Measurements from ENCODE around the gene HIF1AN. TPM values are rescaled to one million over a fixed set of nuclear protein-coding genes. Genes with fewer than 3 reads are reported as not detected.

HIF1AN gene
- polyA plus RNA-seq, 4 donors, result 38.9 to 46.0 (median 45.1) TPM

DNA sequence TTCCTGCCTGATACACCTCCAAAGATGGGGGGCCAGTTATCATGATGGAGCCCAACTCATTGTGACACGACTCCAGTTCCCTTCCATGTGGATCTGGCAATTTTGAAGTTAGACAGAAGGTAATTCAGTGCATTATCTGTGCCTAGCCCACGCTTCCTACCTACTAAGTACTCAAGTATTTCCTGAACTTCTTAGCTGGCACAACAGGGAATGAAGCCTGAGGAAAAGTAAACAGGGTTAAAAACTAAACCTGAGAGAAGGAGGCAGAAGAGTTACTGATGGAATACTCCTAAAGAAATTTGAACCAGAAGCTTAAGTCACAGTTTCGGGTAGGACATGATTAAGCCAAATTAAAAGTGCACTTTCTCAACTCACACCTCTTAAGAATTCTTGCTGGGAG is 14.9 kb upstream of the HIF1AN start:
- DNase-seq (ENCODE audit: low read depth in 4 of 4, low spot score in 3 of 4), result no peak

DNA sequence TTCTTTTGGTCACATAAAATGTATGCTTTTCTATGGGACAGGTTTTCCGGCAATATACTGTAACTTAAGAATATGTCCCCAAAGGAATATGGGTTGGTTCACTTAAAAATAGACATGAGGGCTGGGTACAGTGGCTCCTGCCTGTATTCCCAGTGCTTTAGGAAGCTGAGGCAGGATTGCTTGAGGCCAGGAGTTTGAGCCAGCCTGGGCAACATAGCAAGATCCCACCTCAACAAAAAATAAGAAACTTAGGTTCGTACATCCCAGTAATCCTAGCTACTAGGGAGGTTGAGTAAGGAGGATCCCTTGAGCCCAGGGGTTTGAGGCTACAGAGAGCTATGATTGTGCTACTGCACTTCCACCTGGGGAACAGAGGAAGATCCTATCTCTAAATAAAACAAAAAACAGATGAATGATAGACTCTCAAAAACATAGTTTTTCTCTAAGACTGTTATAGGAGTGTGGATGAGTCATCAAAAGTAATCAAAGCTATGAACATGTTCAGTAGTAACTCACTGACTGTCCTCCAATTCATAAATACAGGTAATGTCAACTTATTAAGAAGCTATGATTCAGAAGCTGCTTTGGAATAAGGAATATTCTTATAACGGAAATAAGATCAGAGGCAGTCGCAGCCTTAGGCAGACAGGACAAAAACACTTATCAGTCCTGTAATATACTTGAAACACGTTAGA is 13.5 kb upstream of the HIF1AN start:
- no peak for DNase-seq (ENCODE audit: low read depth in 4 of 4, low spot score in 3 of 4)

DNA sequence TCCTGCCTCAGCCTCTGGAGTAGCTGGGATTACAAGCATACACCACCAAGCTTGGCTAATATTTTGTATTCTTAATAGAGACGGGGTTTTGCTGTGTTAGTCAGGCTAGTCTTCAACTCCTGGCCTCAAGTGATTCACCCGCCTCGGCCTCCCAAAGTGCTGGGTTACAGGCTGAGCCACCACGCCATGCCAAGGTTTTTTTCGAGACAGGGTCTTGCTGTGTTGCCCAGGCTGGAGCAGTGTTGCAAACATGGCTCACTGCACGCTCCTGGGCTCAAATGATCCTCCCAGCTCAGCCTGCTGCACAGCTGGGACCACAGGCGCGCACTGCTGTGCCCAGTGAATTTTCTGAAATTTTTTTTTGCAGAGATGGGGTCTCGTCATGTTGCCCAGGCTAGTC is 12.8 kb upstream of the HIF1AN start:
- DNase-seq (ENCODE audit: low read depth in 4 of 4, low spot score in 3 of 4), result no peak

DNA sequence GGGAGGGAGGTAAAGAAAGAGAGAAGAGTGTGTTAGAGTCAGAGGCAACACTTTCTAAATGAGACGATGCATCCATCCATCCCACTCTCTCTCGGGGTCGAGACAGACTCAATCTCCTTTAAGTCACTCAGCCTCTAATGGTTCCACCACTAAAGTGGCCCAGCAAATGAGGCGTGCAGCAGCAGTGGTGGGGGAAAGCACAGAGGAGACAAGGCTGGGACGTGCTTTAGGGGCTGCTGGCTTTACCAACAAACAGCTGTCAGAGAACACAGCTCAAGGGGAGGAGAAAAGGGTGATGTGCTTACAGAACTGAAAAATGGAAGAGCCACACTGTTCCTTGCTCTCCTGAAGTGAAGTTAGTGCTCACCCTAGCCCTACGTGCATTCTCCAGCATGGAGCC is 11.5 kb upstream of the HIF1AN start:
- DNase-seq (ENCODE audit: low read depth in 4 of 4, low spot score in 3 of 4), result no peak

DNA sequence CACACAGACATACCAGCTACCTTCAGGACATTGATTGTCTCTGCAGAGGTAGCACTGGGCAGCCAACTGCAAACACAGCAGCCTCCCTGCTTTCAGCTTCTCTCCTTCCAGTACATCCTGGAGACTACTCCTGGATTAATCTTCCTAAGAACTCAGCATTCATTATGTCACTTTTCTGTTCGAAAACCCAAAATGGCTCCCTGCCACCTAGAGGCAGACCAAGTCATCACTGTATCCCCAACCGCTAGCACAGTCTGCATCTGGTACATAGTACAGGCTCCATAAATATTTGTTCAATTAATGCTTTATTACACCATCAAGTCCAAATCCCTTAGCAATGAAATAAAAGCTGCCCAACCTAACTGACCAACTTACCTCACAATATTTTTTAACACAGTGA is 11.1 kb upstream of the HIF1AN start:
- no peak for DNase-seq (ENCODE audit: low read depth in 4 of 4, low spot score in 3 of 4)

DNA sequence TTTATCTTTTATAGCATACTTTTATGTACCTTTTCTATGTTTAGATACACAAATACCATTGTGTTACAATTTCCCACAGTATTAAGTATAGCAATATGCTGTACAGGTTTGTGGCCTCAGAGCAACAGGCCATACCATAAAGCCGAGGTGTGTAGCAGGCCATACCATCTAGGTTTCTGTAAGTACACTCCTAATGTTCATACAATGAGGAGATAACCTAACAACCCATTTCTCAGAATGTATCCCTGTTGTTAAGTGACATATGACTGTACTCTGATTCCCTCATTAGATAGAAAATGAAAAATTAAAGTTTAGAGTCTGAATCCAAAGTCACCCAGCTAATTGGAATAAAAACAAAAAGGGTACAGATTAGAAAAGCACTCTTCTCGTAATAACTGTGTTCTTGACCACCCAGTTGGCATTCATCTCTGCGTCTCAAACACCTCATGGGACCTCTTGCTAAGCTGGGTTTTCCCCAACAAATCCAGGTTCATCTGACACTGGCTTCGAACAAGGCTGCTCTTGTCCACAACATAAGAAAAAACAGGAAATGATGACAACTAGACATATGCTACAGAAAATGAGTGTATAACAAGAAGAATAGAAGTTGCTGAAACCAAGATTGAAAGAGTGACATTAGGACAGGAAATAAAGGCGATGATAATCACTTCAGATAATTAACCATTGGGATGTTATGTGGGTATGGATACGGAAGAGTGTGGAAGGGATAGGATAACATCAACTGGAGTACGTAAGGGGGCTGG is 7.4 kb upstream of the HIF1AN start:
- DNase-seq (ENCODE audit: low read depth in 4 of 4, low spot score in 3 of 4), result no peak

DNA sequence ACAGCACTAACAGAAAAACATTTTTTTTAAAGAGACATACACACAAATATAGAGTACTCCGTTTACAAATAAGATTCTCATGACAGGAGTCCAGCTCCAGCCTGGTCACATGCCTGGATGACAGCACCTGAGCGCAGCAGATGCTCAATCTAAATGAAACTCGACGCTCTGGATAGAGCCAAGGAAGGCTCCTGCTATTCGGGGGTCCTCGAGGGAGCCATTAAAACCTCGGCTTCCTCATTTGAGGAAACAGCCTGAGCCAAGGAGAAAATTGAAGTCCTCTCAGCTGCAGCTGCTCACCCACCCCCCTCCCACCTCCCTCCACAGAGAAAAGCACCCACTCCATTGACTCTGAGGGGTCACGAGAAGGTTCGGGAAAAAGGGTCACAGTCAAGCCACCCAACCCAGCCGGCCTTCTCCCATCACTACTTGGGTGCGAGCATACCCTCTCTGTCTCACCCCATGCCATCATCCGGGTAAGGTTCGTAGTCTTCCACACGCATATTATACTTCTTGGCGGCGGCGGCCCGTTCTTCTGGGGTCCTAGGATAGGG is 6.7 kb upstream of the HIF1AN start:
- peak in 1 of 4 donors; percentile 8 for DNase-seq (ENCODE audit: low read depth in 4 of 4, low spot score in 3 of 4)

DNA sequence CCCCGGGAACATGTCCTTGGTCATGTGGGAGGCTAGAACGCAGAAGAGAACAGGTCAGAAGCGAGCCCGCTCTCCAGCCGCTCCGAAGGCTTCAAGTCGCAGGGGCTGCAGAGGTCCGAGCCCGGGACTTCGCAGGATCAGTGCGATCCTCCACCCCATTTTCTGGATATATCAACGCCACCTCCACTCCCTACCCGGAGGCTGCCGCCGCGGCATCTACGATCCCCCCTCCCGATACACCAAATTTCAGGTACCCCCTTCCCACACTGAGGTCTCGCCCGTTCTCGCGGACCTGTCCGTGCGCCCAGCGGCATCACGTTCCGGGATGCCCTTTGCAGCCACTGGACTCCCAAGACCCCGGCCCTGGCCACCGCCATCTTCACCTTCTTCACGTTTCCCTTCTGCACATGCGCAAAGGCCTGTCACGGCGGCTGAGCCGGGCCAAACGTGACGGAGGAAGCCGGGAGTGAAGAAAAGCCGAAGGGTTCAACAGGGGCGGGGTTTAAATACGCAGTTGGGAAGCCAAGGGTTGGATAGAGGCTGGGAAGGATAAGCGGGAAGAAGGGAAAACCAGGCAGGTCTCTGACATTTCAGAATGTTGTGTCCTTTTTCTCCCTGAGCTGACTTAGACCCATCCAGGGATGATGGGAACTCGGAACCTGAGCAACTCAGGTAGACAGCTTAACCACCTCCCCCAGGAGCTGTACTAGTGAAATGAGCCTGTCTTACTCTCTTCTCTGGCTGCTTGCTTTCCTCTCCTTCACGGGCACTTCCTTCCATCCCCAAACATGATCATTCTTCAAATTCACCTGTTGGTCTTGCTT is 6.1 kb upstream of the HIF1AN start, which contains the start of gene NDUFB8:
Gene NDUFB8, minus strand, starts transcription at position 397 of the 824 bp plus-strand sequence. Its CDS starts 20 bp downstream, at position 377.
- DNase-seq (ENCODE audit: low read depth in 4 of 4, low spot score in 3 of 4), result peak; percentile 84 to 90 (median 87)

DNA sequence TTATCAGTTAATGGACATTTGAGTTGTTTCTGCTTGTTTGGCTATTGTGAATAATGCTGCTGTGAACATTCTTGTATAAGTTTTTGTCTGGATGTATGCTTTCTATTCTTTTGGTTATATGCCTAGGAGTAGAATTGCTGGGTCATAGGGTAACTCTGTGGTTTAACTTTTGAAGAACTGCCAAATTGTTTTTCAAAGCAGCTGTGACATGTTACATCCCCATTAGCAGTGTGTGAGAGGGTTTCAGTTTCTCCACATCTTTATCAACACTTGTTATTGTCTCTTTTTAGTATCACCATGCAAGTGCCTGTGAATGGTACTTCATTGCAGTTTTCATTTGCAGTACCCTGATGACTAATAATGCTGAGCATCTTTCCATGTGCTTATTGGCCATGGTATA is 4.0 kb upstream of the HIF1AN start:
- DNase-seq (ENCODE audit: low read depth in 4 of 4, low spot score in 3 of 4), result no peak

DNA sequence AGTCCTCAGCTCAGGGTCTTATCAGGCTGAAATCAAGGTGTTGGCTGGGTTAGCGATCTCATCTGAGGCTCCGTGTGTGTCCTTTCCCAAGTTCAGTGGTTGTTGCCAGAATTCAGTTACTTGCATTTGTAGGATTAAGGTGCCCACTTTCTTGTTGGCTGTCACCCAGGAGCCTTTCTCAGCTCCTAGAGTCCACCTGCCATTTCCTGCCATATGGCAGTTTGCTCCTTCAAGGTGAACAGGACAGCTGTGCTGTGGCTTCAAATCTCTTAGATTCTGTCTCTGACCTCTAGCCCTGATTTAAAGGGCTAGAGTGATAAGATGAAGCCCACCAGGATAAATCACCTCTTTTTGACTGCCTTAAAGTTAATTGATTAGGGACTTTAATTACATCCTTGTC is 1.0 kb upstream of the HIF1AN start:
- no peak for DNase-seq (ENCODE audit: low read depth in 4 of 4, low spot score in 3 of 4)

DNA sequence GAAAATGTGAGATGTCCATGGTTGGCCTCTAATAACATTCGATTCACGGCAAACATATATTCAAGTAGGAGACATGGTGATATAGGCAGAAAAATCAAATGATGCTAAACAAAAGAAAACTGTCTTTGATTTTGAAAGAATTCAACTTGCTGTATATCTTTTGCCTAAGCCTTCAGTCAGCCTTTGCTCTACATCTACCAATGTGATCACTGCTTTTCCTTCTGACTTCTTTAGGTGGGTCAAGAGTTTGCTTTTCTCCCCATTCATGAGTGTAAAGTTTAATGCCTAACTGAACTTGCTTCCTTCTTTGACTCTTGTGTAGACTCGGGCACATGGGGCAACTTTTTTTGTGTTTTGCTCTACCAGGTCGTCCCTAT is 417 bp upstream of the HIF1AN start:
- DNase-seq (ENCODE audit: low read depth in 4 of 4, low spot score in 3 of 4), result no peak

DNA sequence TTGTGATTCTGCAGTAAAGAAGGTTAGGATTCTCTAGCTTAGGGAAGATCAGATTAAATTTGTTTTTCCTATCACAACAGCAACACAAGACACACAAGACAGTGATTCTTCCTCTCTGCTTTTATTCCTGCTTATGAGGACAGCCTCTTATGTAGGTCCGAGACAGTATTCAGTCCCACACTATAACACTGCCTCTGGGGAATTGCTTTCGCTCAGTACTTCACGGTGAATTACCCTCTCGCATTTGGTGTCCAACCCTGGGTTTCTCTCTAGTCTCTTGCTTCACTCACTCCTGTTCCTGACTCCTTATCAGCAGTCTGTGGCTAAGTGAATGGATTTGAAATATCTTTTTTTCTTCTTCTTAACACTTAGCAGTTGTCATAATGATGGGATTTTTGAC is 1.7 kb downstream of the HIF1AN start:
- no peak for DNase-seq (ENCODE audit: low read depth in 4 of 4, low spot score in 3 of 4)

DNA sequence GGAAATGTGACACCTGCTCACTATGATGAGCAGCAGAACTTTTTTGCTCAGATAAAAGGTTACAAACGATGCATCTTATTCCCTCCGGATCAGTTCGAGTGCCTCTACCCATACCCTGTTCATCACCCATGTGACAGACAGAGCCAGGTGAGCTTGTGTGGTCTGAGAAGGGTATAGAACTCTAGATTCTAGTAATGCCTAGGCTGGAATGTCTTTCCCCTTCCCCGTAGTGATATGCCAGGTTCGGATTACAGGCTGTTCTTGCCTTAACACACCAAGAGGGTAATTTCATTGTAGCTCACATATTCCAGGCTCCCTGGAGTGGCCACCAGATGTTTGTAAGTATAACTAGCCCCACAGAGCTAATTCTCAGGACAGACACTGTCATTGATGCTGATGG is 9.2 kb downstream of the HIF1AN start:
- DNase-seq (ENCODE audit: low read depth in 4 of 4, low spot score in 3 of 4), result no peak

DNA sequence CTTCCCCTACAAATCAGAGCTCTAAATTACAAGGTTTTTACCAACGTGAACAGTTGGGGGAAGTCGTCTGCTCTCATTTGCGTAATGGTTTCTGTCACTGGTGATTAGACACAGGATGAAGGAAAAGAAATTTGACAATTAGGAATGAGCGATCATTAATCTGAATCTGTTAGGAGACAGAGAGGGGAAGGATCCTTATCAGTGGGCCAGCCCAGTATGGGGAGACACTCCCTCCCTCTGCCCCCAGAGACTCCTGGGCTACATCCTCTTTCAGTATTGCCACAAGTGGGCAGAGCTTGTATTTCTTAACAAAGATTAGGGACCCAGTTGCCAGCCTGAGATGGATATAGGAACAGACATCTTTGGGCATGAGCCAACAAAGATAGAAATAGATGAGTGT is 15.5 kb downstream of the HIF1AN start:
- no peak for DNase-seq (ENCODE audit: low read depth in 4 of 4, low spot score in 3 of 4)

DNA sequence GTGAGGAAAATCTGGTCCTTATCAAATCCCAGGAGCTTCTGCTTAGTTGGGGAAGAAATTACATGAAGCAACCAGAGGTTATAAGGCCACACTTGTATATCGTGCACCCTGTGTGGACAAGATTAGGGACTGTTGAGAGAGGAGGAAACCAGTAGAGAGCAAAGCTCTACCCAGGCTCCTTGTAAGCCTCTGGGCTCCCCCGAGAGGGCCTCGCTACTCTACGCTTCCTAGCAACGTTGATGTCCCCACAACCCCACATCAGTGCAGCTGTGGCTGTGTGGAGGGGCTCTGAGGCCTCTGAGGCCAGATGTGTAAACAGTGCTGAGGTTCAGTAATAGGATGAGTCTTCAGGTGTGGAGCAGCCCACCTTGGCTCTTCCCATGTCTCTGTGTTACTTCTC is 16.0 kb downstream of the HIF1AN start:
- no peak for DNase-seq (ENCODE audit: low read depth in 4 of 4, low spot score in 3 of 4)

DNA sequence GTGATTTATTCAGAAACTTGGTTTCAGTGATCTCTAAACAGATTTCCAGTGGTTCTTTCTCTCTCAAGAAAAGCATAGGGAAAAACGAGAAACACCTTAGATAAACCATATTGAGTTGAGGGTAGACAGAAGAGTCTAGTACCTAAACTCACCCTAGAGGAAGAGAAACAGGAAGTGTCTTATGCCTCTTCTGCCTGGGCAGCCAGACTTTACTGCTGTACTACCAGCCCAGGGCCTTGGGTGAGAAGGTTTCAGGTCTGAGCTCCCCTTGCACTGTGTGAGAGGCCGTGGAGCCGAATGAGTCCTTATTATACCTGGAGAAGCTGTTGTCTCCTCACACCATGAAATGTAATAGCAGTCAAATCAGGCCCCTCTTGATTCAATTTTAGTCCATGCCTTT is 18.2 kb downstream of the HIF1AN start:
- no peak for DNase-seq (ENCODE audit: low read depth in 4 of 4, low spot score in 3 of 4)

DNA sequence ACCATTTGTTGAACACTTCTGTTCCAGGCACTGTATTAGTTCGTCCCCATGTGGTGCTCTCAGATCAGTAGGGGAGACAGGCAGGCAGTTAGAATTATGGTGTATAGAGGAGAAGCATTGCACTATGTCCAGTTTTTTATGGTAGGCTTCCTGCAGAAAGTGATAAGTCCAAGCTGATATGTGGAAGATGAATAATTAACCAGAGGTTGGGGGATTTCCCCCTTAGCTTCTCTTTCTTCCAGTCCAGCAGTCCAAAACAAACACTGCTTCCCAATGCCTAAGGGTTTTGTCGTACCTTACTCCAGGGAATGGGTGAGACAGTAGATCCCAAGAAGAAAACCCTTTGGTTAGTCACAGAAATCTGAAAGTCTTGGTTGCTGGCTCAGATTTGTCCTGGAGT is 19.2 kb downstream of the HIF1AN start:
- no peak for DNase-seq (ENCODE audit: low read depth in 4 of 4, low spot score in 3 of 4)

DNA sequence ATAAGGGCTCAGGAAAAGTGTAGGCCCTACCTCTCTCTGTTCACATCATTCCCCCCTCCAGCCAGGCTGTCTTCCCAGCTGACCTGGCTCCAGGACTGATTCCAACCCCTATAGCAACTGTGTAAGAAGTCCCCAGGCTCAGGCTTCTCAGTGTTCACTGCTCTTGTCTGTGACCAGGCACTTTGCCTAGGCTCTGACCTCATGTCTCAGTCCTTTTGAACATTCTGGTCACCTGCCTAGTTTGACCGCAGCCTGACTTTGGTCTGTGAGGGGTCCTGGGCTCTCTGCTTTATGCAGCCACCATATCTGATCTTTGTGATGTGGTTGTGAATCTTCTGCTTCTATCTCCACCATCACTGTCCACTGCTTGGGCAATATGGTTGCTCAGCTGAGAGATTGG is 24.5 kb downstream of the HIF1AN start:
- DNase-seq (ENCODE audit: low read depth in 4 of 4, low spot score in 3 of 4), result no peak

DNA sequence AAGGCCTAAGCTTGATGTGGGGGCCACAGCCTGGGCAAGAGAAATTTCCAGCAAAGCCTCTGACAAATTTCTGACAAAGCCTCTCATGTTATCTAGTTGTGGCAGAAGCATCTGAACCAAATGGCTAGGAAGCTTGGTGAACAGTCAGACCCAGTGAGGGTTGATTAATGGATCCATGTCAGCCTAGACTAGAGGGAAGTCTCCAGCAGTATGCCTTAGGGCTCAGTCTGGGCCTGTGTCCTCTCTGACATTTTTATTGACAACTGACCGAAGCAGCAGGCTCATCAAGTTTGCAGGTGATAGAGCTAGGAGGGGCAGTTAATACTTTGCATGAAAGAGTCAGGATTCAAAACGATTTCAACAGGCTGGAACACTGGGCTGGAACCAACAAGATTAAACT is 25.3 kb downstream of the HIF1AN start:
- no peak for DNase-seq (ENCODE audit: low read depth in 4 of 4, low spot score in 3 of 4)

DNA sequence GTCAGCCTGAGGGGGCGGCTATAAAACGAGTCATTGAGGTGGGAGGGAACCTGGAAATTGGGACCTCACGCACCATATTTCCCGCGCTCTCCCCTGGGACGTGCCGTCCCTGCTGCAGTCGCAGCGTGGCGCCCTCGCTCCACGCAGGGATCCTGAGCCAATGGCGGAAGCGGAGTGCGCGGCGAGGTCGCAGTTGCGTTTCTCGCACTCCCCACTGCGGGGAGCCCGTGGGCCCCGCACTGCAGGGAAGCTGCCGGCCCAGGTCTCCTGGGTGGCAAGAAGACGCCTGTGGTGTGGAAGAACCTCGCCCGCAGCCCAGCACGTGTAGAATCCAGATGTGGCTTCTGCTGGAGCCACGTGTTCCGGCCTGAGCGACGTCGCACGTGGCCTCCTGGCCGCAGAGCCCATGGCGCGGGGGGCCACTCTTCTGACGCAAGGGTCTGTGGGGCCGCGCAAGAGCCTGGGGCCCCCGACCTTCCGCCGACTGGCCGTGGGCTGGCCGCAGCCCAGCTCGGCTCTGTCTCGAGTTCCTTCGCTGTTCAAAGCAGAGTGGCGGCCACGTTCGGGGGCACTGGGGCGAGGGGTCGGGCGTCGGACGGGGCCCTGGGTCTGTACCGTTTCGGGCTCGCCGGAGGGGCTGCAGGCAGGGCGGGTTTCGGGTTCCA is 26.4 kb downstream of the HIF1AN start:
- peak; percentile 69 to 81 (median 72) for DNase-seq (ENCODE audit: low read depth in 4 of 4, low spot score in 3 of 4)

Measured in right renal pelvis (tissue), 4 donors.